Adrenal gland (tissue), 12 donors: ENCODE measurements around the gene HOXD12. TPM values are rescaled to one million over a fixed set of nuclear protein-coding genes. Genes with fewer than 3 reads are reported as not detected.

Experiments used
- DNase-seq, 7 donors: peaks; one replicate each; pipeline ENCODE4 v3.0.0-alpha.2; 2019 to 2020
- H3K27ac ChIP-seq, 5 donors: fragments of 200-600 bp; sonication (generic) in 4 of 5; 1 replicate in 3 of 5; 2 replicates in 2 of 5; pipeline versions ENCODE4 v1.5.1 to v1.8.0; 2016 to 2020; ENCODE audit warnings: mild to moderate bottlenecking in 1 of 5
- H3K27me3 ChIP-seq: fragments of 200-600 bp; 2 replicates; pipeline ENCODE4 v1.8.0; 2021
- H3K36me3 ChIP-seq, 2 donors: fragments of 200-600 bp; replicated peaks in 1 of 2; 1 replicate in 1 of 2; 2 replicates in 1 of 2; pipeline versions ENCODE4 v1.5.1 to v1.8.0; 2018 to 2022
- H3K4me1 ChIP-seq, 2 donors: fragments of 200-600 bp; replicated peaks in 1 of 2; 1 replicate in 1 of 2; 2 replicates in 1 of 2; pipeline versions ENCODE4 v1.5.1 to v1.8.0; 2018 to 2021
- H3K4me3 ChIP-seq, 4 donors: fragments of 200-600 bp; sonication (generic) in 3 of 4; one replicate each; pipeline ENCODE4 v1.5.1; 2016 to 2018
- H3K9me3 ChIP-seq, 3 donors: fragments of 200-600 bp; sonication (generic) in 1 of 3; replicated peaks in 1 of 3; 1 replicate in 2 of 3; 2 replicates in 1 of 3; pipeline versions ENCODE4 v1.5.1 to v1.8.0; 2016 to 2021
- CTCF ChIP-seq, 6 experiments: fragments of 450-650 bp in 4 of 6; fragments of 200-600 bp in 2 of 6; sonication (generic) in 1 of 6; IDR thresholded peaks; 1 replicate in 5 of 6; 2 replicates in 1 of 6; pipeline versions ENCODE4 v1.5.1 to v1.8.0; 2016 to 2021; ENCODE audit warnings: antibody characterized with exemption in 6 of 6, mild to moderate bottlenecking in 2 of 6, moderate library complexity in 1 of 6
- POLR2A ChIP-seq, 2 donors: fragments of 450-650 bp; IDR thresholded peaks; one replicate each; pipeline ENCODE4 v1.6.1; 2017; ENCODE audit warnings: antibody characterized with exemption in 2 of 2, mild to moderate bottlenecking in 2 of 2, moderate library complexity in 1 of 2
- WGBS, 4 donors: extraction: QIAGEN DNeasy Blood & Tissue Kit in 2 of 4; methylation state at CpG; one replicate each; pipeline versions ENCODE4 v1.1.5 to v1.1.7; 2013 to 2017; 5-methylcytosine and 5-hydroxymethylcytosine counted together
- intact Hi-C, 2 donors: fragments of 100-400 bp; cut with DNase I; formaldehyde crosslinking; loops; one replicate each; pipeline versions ENCODE4 v1.14.1 to v1.15.0; 2022 to 2023
- polyA plus RNA-seq, 3 donors: library from polyadenylated mRNA; stranded (reverse); fragments of 200-250 nt in 2 of 3; fragments of 350-450 nt in 1 of 3; fragmentation: Illumina TruSeq in 1 of 3; extraction: RNeasy Lipid Tissue Mini Kit (QIAGEN cat#74804) in 1 of 3; gene quantifications; one replicate each; pipeline ENCODE4 v1.2.3, GENCODE V29; 2013 to 2014
- total RNA-seq, 9 donors: library from RNA; depleted of rRNA in 4 of 9; stranded (reverse); fragments of >200 nt in 4 of 9; fragments of 120-200 nt in 1 of 9; fragmentation: NEBNext Ultra II Directional in 1 of 9; extraction: Animal tissue kit (Norgen Biotek cat#: 25700) in 1 of 9; gene quantifications; one replicate each; pipeline versions ENCODE4 v1.1.0 to v1.2.4, GENCODE V29; 2013 to 2023
- donor health status: healthy with polysubstance abuse.
- donor health status: Bipolar disorder and iron deficiency.
- donor health status: DM: yes; HTN: yes; CAD: no.
- donor health status: DM: no; HTN: no; CAD: no.
- donor health status: DM: no; HTN: no; CAD: no.
- donor health status: DM: yes; HTN: yes; CAD: no.

Gene HOXD12
- total and polyA plus RNA-seq, 12 donors, result not detected

- DNase-seq, result peak in 1 of 7 donors; percentile 37
- no peak for TF ChIP-seq POLR2A (IDR thresholded peaks at IDR 0.05)
- no peak for TF ChIP-seq CTCF (IDR thresholded peaks at IDR 0.05)
- Histone ChIP-seq H3K4me3 (no peak overlapping the region), H3K27me3 (peaks cover 97% of the 10 kb centered on the region), H3K4me1 (peaks cover under 1 to 7% of the 10 kb centered on the region in 2 donors), H3K27ac (no peak overlapping the region), H3K36me3 (no peaks in the 10 kb centered on the region), H3K9me3 (no peaks in the 10 kb centered on the region)
- intact Hi-C loops, result loop anchor here (5.0 to 10.0 kb wide), 2 partner anchors 396 to 398 kb away; no protein-coding TSS in a partner anchor
- 5 to 9% (median 8%) methylated on average over 17 to 66 of the region's 66 CpGs for WGBS, 4 donors
These were observed 16.5 kb upstream of the HOXD12 start for GRCh38 chr2:176082824-176083751.

GRCh38 chr2:176083796-176084261 is 15.8 kb upstream of the HOXD12 start, which contains the start of gene EVX2:
EVX2 (minus strand) TSS chr2:176083962; CDS start chr2:176083776, 186 bp downstream.
- intact Hi-C loops, result loop anchor here (5.0 to 10.0 kb wide), 2 partner anchors 397 to 399 kb away; no protein-coding TSS in a partner anchor
- Histone ChIP-seq H3K4me3 (no peak within 1 kb of the TSS), H3K27me3 (peaks cover 97% of the 10 kb centered on the region), H3K36me3 (no peaks in the 10 kb centered on the region), H3K4me1 (peaks cover 4 to 11% of the 10 kb centered on the region in 2 donors), H3K9me3 (no peaks in the 10 kb centered on the region), H3K27ac (no peak within 1 kb of the TSS)
- no peak for TF ChIP-seq POLR2A (IDR thresholded peaks at IDR 0.05)
- no peak for TF ChIP-seq CTCF (IDR thresholded peaks at IDR 0.05)
- 15 to 19% (median 17%) methylated on average over 27 of the region's 27 CpGs for WGBS, 4 donors
- DNase-seq, result peak in 1 of 7 donors; percentile 21

GRCh38 chr2:176084611-176085119 is 14.9 kb upstream of the HOXD12 start:
- no peaks in the 10 kb centered on the region for H3K36me3 ChIP-seq
- peaks cover 96% of the 10 kb centered on the region for H3K27me3 ChIP-seq
- no peak overlapping the region for H3K4me3 ChIP-seq
- TF ChIP-seq CTCF (IDR thresholded peaks at IDR 0.05), result no peak
- TF ChIP-seq POLR2A (IDR thresholded peaks at IDR 0.05), result no peak
- intact Hi-C loops, result loop anchor here (5.0 to 10.0 kb wide), 2 partner anchors 397 to 400 kb away; no protein-coding TSS in a partner anchor
- DNase-seq, result no peak
- H3K27ac ChIP-seq, result no peak overlapping the region
- H3K4me1 ChIP-seq, result peaks cover 4 to 11% of the 10 kb centered on the region in 2 donors
- no peaks in the 10 kb centered on the region for H3K9me3 ChIP-seq
- WGBS, 4 donors, result 6 to 10% (median 9%) methylated on average over 24 to 26 of the region's 26 CpGs
